Measurements from ENCODE around the gene DCBLD1. TPM values are rescaled to one million over a fixed set of nuclear protein-coding genes. Genes with fewer than 3 reads are reported as not detected.

DCBLD1 gene
- total RNA-seq, 4 donors from 2014 or later: 6.9 to 13.2 (median 10.0) TPM

- Histone ChIP-seq H3K27ac (no peak overlapping the region), H3K27me3 (peaks cover 0 to 3% of the 10 kb centered on the region in 2 donors), H3K4me1 (no peaks in the 10 kb centered on the region), H3K36me3 (no peaks in the 10 kb centered on the region), H3K9me3 (no peaks in the 10 kb centered on the region), H3K4me3 (no peak overlapping the region)
- no peak for DNase-seq (ENCODE audit: low spot score in 2 of 2)
- TF ChIP-seq, protein P1, sequence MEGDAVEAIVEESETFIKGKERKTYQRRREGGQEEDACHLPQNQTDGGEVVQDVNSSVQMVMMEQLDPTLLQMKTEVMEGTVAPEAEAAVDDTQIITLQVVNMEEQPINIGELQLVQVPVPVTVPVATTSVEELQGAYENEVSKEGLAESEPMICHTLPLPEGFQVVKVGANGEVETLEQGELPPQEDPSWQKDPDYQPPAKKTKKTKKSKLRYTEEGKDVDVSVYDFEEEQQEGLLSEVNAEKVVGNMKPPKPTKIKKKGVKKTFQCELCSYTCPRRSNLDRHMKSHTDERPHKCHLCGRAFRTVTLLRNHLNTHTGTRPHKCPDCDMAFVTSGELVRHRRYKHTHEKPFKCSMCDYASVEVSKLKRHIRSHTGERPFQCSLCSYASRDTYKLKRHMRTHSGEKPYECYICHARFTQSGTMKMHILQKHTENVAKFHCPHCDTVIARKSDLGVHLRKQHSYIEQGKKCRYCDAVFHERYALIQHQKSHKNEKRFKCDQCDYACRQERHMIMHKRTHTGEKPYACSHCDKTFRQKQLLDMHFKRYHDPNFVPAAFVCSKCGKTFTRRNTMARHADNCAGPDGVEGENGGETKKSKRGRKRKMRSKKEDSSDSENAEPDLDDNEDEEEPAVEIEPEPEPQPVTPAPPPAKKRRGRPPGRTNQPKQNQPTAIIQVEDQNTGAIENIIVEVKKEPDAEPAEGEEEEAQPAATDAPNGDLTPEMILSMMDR (IDR thresholded peaks at IDR 0.05): no peak
- TF ChIP-seq EP300 (IDR thresholded peaks at IDR 0.05) (no peak), POLR2A (IDR thresholded peaks at IDR 0.05) (no peak)
- 92 to 93% methylated on average over 3 of the region's 3 CpGs for WGBS, 2 donors
These were observed 9.8 kb upstream of the DCBLD1 start for GRCh38 chr6:117472667-117473066.

DNA sequence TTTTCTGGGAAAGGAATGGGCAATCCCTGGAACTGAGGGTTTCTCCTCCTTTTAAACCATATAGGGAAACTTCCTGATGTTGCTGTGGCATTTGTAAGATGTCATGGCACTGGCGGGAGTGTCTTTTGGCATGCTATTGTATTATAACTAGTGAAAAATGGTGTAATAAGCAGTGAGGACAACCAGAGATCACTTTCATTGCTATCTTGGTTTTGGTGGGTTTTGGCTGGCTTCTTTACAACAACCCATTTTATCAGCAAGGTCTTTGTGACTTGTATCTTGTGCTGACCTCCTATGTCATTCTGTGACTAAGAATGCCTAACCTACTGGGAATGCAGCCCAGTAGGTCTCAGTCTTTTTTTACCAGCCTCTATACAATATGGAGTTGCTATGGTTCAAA, 9.1 kb upstream of the DCBLD1 start:
- DNase-seq (ENCODE audit: low spot score in 2 of 2): no peak
- WGBS, 2 donors: 93 to 95% methylated on average over 1 of the region's 1 CpG
- no peaks in the 10 kb centered on the region for H3K4me1 ChIP-seq

DNA sequence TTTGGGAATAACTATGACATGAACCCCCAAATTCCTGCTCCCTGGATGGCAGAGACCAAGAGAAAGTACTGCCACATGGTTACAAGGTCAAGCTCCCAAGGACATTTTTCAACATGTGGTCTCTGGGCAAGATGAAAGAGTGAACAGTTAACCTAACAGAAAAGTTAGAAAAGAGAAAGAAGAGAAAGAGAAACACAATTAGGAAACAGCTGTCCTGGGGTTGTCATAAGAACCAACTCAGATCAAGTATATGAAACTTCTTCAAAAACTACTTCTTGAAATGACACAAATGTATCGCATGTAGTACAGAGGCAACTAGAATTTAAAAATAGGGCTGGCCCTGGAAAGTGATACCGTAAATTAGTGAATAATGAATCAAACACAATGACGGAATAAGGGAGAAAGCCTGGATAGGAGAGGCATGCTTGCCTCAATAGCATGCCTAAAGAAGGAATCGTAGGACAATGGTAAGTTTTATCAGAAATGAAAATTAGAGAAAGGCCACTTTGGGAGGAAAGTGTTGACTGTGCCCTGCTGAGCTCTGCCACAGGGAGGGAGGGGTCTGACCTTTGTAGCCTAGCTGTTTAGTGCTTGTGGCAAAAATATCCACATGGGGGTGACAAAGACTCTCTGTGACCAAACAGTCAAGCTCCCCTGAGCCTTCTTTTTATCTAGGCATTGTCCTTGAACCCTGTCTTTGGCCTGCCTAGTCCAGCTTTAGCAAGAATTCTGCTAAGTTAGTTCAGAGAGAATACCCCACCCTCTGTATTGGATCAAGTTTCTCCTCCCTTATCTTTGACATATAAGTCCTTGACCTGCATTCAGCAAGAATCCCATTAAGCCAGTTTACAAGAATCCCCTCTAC, 4.3 kb upstream of the DCBLD1 start:
- 56 to 71% methylated on average over 4 of the region's 4 CpGs for WGBS, 2 donors
- H3K4me1 ChIP-seq: peaks cover 0 to 15% (median 5%) of the 10 kb centered on the region in 4 donors
- no peak overlapping the region for H3K4me3 ChIP-seq
- no peak for DNase-seq (ENCODE audit: low spot score in 2 of 2)
- TF ChIP-seq, protein P1 (IDR thresholded peaks at IDR 0.05): peak in 1 of 5 experiments; percentile 22
- TF ChIP-seq POLR2A (IDR thresholded peaks at IDR 0.05): no peak
- TF ChIP-seq EP300 (IDR thresholded peaks at IDR 0.05): no peak
- no peaks in the 10 kb centered on the region for H3K9me3 ChIP-seq
- H3K27me3 ChIP-seq: no peaks in the 10 kb centered on the region
- no peaks in the 10 kb centered on the region for H3K36me3 ChIP-seq
- no peak overlapping the region for H3K27ac ChIP-seq

More for the DNA sequence above, 9.1 kb upstream of the DCBLD1 start:
- TF ChIP-seq, protein P1 (IDR thresholded peaks at IDR 0.05): no peak
- TF ChIP-seq EP300 (IDR thresholded peaks at IDR 0.05) (no peak), POLR2A (IDR thresholded peaks at IDR 0.05) (no peak)
- Histone ChIP-seq H3K9me3 (no peaks in the 10 kb centered on the region), H3K27me3 (peaks cover 0 to 3% of the 10 kb centered on the region in 2 donors), H3K4me3 (no peak overlapping the region), H3K36me3 (no peaks in the 10 kb centered on the region), H3K27ac (no peak overlapping the region)

GRCh38 chr6:117478853-117479231, 3.6 kb upstream of the DCBLD1 start:
- no peak overlapping the region for H3K27ac ChIP-seq
- DNase-seq (ENCODE audit: low spot score in 2 of 2): no peak
- no peaks in the 10 kb centered on the region for H3K27me3 ChIP-seq
- no peaks in the 10 kb centered on the region for H3K9me3 ChIP-seq
- no peaks in the 10 kb centered on the region for H3K36me3 ChIP-seq
- TF ChIP-seq EP300 (IDR thresholded peaks at IDR 0.05): no peak
- TF ChIP-seq, protein P1 (IDR thresholded peaks at IDR 0.05): no peak
- TF ChIP-seq POLR2A (IDR thresholded peaks at IDR 0.05): no peak
- 94 to 97% methylated on average over 6 of the region's 6 CpGs for WGBS, 2 donors
- H3K4me1 ChIP-seq: peaks cover 0 to 16% (median 5%) of the 10 kb centered on the region in 4 donors
- H3K4me3 ChIP-seq: no peak overlapping the region

DNA sequence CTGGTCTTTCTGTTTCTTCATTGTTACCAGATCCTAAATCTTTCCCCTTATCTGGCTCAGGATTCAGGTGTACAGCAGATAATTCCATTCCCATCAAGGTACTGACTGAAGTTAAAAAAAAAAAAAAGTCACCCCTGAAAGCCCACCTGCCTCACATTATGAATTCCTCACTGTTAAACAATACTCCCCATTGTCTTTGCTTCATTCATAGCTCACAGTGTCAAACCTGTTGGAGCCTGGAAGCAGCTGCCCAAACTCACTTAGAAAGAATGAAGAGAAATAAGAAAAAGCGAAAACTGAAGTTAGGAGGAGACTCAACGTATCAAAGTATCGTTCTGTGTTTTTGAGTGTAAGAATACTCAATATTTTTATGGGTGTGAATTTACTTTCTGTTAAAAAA, 1.8 kb upstream of the DCBLD1 start:
- H3K4me1 ChIP-seq: peaks cover 0 to 26% (median 7%) of the 10 kb centered on the region in 4 donors
- no peaks in the 10 kb centered on the region for H3K27me3 ChIP-seq
- H3K27ac ChIP-seq: no peak overlapping the region
- no peak overlapping the region for H3K4me3 ChIP-seq
- no peak for DNase-seq (ENCODE audit: low spot score in 2 of 2)
- 69 to 74% methylated on average over 3 of the region's 3 CpGs for WGBS, 2 donors
- H3K36me3 ChIP-seq: no peaks in the 10 kb centered on the region
- H3K9me3 ChIP-seq: no peaks in the 10 kb centered on the region
- TF ChIP-seq, protein P1 (IDR thresholded peaks at IDR 0.05): no peak
- no peak for TF ChIP-seq POLR2A (IDR thresholded peaks at IDR 0.05)

Measured in tibial nerve (tissue), 4 donors.